Measurements from ENCODE around the gene ASIC3.
"Not testable (repeated sequence)": the region's sequence is repeated elsewhere in the genome, so short reads cannot be mapped to it uniquely, and the experiment has no call there.

Gene ASIC3

GRCh38 chr7:151032936-151033863 is 15.1 kb upstream of the ASIC3 start:
- no peak for DNase-seq (ENCODE audit: low read depth)

- no peak for DNase-seq (ENCODE audit: low read depth)
Observed at GRCh38 chr7:151033864-151034249, 14.5 kb upstream of the ASIC3 start.

GRCh38 chr7:151034312-151035025 is 13.9 kb upstream of the ASIC3 start:
- DNase-seq (ENCODE audit: low read depth) = no peak

- no peak for DNase-seq (ENCODE audit: low read depth)
Observed at GRCh38 chr7:151035026-151035717, 13.2 kb upstream of the ASIC3 start.

GRCh38 chr7:151035902-151036301 is 12.4 kb upstream of the ASIC3 start:
- no peak for DNase-seq (ENCODE audit: low read depth)

GRCh38 chr7:151038951-151039849 is 9.1 kb upstream of the ASIC3 start:
- DNase-seq (ENCODE audit: low read depth) = peak; percentile 60

GRCh38 chr7:151039850-151040548 is 8.3 kb upstream of the ASIC3 start:
- DNase-seq (ENCODE audit: low read depth) = no peak

GRCh38 chr7:151040616-151041375 is 7.5 kb upstream of the ASIC3 start:
- no peak for DNase-seq (ENCODE audit: low read depth)

- DNase-seq (ENCODE audit: low read depth) = not testable (repeated sequence)
Observed at GRCh38 chr7:151043449-151043848, 4.9 kb upstream of the ASIC3 start.

- no peak for DNase-seq (ENCODE audit: low read depth)
Observed at GRCh38 chr7:151043959-151044358, 4.4 kb upstream of the ASIC3 start.

GRCh38 chr7:151045262-151045661 is 3.1 kb upstream of the ASIC3 start:
- DNase-seq (ENCODE audit: low read depth) = no peak

- DNase-seq (ENCODE audit: low read depth) = no peak
Observed at GRCh38 chr7:151045967-151046366, 2.4 kb upstream of the ASIC3 start.

- no peak for DNase-seq (ENCODE audit: low read depth)
Observed at GRCh38 chr7:151046603-151047573, 1.4 kb upstream of the ASIC3 start.

GRCh38 chr7:151048911-151049463 is 656 bp downstream of the ASIC3 start:
- DNase-seq (ENCODE audit: low read depth) = no peak

GRCh38 chr7:151051108-151051507 is 2.8 kb downstream of the ASIC3 start:
- DNase-seq (ENCODE audit: low read depth) = peak; percentile 23

- no peak for DNase-seq (ENCODE audit: low read depth)
Observed at GRCh38 chr7:151053096-151053495, 4.8 kb downstream of the ASIC3 start.

GRCh38 chr7:151053751-151054150 is 5.4 kb downstream of the ASIC3 start:
- DNase-seq (ENCODE audit: low read depth) = no peak

- no peak for DNase-seq (ENCODE audit: low read depth)
Observed at GRCh38 chr7:151056283-151056665, 7.9 kb downstream of the ASIC3 start.
